NCI-H1092 (cell line): Measurements from ENCODE around the gene CNPPD1.
"Not testable (repeated sequence)": the region's sequence is repeated elsewhere in the genome, so short reads cannot be mapped to it uniquely, and the experiment has no call there.

Experiments
- DNase-seq: peaks from one replicate; lab custom pipeline; 2025; lab: John Stamatoyannopoulos, UW

Gene CNPPD1

GRCh38 chr2:219207884-219208740 lies 31.4 kb upstream of the CNPPD1 start:
- no peak for DNase-seq

- DNase-seq, result no peak
Observed at GRCh38 chr2:219207134-219207883, 30.6 kb upstream of the CNPPD1 start.

DNA sequence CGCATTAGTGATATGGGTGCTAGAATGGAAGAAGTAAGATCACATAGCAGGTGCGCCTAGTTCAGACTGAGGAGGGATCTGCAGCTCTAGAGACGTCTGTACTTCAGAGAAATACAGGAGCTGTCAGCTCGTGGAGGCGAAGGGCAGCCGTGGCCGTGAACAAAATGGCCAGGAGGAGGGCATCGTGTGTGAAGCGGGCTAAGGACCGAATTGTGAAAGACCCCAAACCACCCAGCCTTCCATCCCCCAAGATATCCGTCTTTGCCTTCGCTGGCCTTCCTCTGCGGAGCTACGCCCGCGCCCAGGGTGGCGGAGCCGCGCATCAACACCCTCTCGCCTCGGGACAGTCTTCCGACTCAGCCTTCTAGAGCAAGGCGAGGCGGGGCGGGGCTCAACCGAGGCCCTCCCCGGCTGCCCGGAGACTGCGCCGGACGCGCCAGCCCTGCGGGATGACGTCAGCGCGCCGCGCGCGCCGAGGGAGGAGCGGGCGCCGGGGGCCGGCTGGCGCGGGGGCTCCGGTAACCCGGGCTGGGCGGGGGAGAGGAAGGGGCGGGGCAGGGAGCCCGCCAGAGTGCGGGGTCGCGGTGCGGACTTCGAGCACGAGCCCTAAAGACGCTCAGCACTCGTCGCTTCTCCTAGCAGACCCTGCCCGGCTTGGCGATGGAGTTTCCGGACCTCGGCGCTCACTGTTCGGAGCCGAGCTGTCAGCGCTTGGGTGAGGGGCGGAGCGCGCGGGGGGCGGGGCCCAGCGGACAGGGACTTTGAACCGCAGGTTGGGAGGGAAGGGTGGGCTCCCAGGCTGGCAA lies 29.8 kb upstream of the CNPPD1 start, which contains the start of gene ZFAND2B:
ZFAND2B (plus strand) TSS at position 455 of the 806 bp plus-strand sequence; CDS start at position 661, 206 bp downstream.
- DNase-seq, result peak; percentile 80

- DNase-seq, result no peak
Observed at GRCh38 chr2:219205981-219206327, 29.2 kb upstream of the CNPPD1 start.

DNA sequence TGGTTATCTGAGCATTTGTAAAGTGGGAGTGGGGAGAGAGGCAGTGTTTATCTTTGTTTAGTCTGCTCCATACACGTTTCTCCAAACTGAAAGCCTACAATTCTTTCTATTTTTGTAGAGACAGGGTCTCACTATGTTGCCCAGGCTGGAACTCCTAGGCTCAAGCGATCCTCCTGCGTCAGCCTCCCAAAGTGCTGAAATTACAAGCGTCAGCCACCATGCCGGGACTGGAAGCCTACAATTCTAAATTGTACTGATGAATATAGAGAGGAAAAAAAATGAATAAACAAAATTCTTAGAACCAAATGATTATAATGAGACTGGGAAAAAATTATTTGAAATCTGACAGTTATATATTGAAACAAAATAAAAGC lies 28.4 kb upstream of the CNPPD1 start:
- no peak for DNase-seq

- no peak for DNase-seq
Observed at GRCh38 chr2:219204425-219205164, 27.9 kb upstream of the CNPPD1 start.

DNA sequence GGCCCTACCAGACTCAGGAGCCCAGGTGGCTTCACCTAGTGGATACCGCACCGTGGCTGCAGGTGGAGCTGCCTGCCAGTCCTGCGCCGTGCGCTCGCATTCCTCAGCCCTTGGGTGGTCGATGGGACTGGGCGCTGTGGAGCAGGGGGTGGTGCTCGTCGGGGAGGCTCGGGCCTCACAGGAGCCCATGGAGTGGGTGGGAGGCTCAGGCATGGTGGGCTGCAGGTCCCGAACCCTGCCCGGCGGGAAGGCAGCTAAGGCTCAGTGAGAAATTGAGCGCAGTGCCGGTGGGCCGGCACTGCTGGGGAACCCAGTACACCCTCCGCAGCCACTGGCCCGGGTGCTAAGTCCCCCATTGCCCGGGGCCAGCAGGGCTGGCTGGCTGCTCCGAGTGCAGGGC lies 24.6 kb upstream of the CNPPD1 start:
- DNase-seq, result not testable (repeated sequence)

DNA sequence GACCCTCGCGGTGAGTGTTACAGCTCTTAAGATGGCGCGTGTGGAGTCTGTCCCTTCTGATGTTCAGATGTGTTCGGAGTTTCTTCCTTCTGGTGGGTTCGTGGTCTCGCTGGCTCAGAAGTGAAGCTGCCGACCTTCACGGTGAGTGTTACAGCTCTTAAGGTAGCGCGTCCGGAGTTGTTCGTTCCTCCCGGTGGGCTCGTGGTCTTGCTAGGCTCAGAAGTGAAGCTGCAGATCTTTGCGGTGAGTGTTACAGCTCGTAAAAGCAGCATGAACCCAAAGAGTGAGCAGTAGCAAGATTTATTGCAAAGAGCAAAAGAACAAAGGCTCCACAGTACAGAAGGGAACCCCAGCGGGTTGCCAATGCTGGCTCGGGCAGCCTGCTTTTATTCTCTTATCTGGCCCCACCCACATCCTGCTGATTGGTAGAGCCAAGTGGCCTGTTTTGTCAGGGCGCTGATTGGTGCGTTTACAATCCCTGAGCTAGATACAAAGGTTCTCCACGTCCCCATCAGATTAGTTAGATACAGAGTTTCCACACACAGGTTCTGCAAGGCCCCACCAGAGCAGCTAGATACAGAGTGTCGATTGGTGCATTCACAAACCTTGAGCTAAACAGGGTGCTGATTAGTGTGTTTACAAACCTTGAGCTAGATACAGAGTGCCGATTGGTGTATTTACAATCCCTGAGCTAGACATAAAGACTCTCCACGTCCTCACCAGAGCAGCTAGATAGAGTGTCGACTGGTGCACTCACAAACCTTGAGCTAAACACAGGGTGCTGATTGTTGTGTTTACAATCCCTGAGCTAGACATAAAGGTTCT lies 24.0 kb upstream of the CNPPD1 start:
- not testable (repeated sequence) for DNase-seq

- no peak for DNase-seq
Observed at GRCh38 chr2:219199470-219200211, 22.9 kb upstream of the CNPPD1 start.

DNA sequence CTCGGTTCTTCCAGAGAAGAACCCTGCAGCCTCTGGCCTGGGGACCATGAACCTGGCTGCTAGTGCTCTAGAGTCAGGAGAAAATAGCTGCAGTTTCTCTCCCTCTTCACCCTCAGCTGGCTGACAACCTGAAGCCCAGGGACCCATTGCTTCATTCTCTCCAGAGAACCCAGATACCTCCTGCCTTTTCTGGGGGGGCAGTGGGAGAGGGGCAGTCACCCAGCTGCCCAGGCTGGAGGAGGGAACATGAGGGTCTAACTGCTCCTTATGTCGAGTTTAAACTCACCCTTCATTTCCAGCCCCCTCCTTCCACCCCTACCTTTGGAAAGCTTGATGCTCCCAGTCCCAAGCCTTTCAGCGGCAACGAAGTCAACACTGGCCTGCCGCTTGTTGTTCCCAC lies 22.2 kb upstream of the CNPPD1 start:
- no peak for DNase-seq

GRCh38 chr2:219197388-219197787 lies 20.7 kb upstream of the CNPPD1 start:
- DNase-seq, result no peak

DNA sequence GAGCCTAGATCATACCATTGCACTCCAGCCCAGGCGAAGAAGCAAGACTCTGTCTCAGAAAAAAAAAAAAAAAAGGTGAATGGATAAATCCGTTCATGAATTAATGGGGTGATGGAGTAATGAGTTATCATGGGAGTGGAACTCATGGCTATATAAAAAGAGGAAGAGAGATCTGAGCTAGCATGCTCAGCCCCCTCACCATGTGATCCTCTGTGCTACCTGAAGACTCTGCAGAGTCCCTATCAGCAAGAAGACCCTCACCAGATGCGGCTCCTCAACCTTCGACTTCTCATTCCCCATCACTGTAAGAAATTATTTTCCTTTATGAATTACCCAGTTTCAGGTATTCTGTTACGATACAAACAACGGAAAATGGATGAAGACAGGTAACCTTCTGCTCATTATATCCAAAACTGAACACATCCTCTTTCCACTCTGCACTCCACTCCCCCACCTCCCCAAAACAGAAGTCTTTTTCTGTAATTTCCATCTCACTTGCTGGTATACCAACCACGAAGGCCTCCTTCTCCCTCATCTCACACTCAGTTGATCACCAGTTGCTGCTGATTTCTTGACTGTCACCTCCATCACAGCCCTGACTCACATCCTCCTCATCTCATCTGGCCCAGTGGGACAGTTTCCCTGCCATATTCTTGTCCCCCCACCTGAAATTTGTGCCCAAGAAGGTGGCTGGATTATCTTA lies 10.2 kb upstream of the CNPPD1 start:
- DNase-seq, result no peak

DNA sequence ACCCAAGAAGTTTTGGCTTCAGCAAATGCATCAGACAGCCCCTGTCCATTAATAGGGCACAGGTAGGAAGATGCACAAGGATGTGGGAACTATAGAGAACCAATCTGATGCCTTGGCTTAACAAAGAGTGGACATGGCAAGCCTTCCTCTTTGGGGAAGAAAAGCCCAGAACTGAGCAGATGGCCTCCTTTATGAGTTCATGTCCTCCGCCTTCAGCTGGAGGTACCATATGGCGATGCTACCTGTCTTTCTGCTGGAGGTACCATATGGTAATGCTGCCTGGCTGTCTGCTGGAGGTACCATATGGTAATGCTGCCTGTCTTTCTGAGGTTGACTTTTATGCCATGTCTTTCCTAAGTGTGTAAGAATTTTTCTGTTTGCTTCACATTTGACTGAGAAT lies 7.4 kb upstream of the CNPPD1 start:
- DNase-seq, result no peak

GRCh38 chr2:219183151-219183772 lies 6.5 kb upstream of the CNPPD1 start:
- DNase-seq, result no peak

- DNase-seq, result no peak
Observed at GRCh38 chr2:219182331-219183150, 5.8 kb upstream of the CNPPD1 start.

DNA sequence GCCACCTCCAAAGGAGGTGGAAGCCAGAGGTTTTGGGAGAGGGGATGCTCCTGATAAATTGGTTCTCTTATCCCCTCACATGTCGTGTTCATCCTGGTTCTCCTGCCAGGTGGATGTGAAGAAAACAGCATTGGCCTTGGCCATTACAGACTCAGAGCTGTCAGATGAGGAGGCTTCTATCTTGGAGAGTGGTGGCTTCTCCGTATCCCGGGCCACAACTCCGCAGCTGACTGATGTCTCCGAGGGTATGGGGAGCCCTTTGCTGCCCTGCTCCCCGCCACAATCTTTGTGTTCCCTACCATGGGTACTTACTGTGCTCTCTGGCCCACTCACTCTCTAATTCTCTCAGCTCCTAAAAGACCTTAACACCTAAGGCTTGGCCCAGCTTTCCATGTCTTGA lies 4.8 kb upstream of the CNPPD1 start:
- DNase-seq, result no peak

DNA sequence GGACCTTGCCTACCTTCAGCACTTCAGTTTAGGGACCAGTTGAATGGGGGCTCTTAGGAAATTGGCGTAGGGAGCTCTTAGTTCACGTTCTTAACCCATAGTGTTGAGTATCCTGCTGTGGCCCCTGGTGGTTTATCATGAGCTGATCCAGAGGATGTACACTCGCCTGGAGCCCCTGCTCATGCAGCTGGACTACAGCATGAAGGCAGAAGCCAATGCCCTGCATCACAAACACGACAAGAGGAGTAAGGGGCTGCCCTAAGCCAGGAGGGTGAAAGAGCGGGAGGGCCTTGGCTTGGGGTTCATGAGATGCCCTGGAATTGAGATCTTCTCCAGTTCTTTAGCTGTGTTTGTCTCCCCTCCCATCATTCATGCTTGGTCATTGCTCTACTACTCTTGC lies 4.2 kb upstream of the CNPPD1 start:
- DNase-seq, result no peak
